ENCODE results near the gene FOXD2. TPM values are rescaled to one million over a fixed set of nuclear protein-coding genes. Genes with fewer than 3 reads are reported as not detected.

Gene FOXD2
- total and polyA plus RNA-seq, 2 donors (not counting 1 experiment from before 2014, with no cell fraction given), result 0.19 to 0.83 TPM

DNA sequence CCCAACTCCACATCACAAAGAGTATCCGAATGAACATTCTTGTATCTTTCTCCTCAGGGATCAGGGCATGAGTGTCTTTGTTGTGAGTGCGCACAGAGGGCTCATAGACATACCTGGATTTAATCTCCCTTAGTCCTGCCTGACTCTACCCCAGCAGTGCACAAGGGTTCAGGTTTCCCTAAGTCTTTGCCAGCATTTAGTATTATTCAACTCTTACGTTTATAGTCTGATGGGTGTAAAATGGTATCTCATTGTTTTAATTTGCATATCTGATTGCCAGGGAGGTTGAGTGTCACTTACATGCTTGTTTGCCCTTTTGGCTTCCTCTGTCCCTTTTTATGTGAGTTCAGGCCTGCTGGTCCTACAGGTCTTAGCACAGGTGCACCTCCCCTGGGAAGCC, 49.5 kb downstream of the FOXD2 start:
- Histone ChIP-seq H3K4me2 (ENCODE audit: extremely low read depth, insufficient read depth, low read length) (no peak overlapping the region), H3K9me3 (ENCODE audit: control insufficient read depth, insufficient read depth, low read depth, low read length) (no peaks in the 10 kb centered on the region), H3K4me3 (replicated peaks in 1 of 4; ENCODE audit: control extremely low read depth in 1 of 4, insufficient read depth in 1 of 4, low read depth in 3 of 4, low read length in 4 of 4) (no peak overlapping the region), H4K20me1 (ENCODE audit: control insufficient read depth, extremely low read depth, insufficient read depth, low read length) (no peaks in the 10 kb centered on the region), H3K79me2 (ENCODE audit: control insufficient read depth, insufficient read depth, low read length) (no peaks in the 10 kb centered on the region), H3K27ac (ENCODE audit: insufficient read depth, low read length) (no peak overlapping the region), H3K4me1 (ENCODE audit: control insufficient read depth, extremely low read depth, insufficient read depth, low read length) (no peaks in the 10 kb centered on the region), H3K36me3 (ENCODE audit: control insufficient read depth, insufficient read depth, low read length) (no peaks in the 10 kb centered on the region), H3K27me3 (ENCODE audit: control insufficient read depth, insufficient read depth, low read length) (no peaks in the 10 kb centered on the region), H2AFZ (ENCODE audit: low read length) (no peak overlapping the region), H3K9ac (ENCODE audit: insufficient read depth, low read length) (no peak overlapping the region)
- no peak for TF ChIP-seq EZH2 (IDR thresholded peaks at IDR 0.05; ENCODE audit: low read length, missing control alignments)
- TF ChIP-seq, protein P1, sequence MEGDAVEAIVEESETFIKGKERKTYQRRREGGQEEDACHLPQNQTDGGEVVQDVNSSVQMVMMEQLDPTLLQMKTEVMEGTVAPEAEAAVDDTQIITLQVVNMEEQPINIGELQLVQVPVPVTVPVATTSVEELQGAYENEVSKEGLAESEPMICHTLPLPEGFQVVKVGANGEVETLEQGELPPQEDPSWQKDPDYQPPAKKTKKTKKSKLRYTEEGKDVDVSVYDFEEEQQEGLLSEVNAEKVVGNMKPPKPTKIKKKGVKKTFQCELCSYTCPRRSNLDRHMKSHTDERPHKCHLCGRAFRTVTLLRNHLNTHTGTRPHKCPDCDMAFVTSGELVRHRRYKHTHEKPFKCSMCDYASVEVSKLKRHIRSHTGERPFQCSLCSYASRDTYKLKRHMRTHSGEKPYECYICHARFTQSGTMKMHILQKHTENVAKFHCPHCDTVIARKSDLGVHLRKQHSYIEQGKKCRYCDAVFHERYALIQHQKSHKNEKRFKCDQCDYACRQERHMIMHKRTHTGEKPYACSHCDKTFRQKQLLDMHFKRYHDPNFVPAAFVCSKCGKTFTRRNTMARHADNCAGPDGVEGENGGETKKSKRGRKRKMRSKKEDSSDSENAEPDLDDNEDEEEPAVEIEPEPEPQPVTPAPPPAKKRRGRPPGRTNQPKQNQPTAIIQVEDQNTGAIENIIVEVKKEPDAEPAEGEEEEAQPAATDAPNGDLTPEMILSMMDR (conservative IDR thresholded peaks at IDR 0.05 in 1 of 2, IDR thresholded peaks at IDR 0.05 in 1 of 2; ENCODE audit: low read depth in 1 of 2, low read length in 2 of 2), result no peak
- DNase-seq (ENCODE audit: low read depth in 2 of 2), result no peak

DNA sequence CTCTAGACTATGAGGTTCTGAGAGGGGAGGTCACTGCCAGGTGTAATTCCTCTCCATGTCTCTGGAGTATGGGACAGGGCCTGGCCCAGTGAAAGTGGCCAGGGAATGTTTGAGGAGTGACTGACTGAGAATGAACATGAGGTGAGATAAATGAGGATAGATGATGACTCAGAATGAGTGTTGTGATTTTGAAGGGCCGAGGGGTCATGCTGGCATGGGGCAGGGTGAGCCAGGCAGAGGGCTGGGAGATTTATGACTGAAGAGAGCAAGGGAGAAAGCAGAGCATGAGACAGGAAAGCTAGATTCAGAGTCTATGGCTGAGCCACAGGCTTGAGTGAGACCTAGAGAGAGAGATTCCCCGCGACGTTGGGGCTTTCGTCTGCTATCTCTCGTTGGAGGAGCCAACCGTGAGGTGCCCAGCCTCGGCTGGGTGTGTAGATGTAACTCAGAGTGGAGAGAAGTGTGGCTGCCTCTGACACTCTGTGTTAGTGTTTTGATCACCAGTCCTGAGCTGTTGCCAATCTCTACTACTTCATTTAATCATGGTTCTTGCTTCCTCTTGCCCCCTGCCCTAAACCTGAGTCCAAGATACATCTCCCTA, 50.1 kb downstream of the FOXD2 start:
- Histone ChIP-seq H3K4me2 (ENCODE audit: extremely low read depth, insufficient read depth, low read length) (no peak overlapping the region), H4K20me1 (ENCODE audit: control insufficient read depth, extremely low read depth, insufficient read depth, low read length) (no peaks in the 10 kb centered on the region), H3K9ac (ENCODE audit: insufficient read depth, low read length) (no peak overlapping the region), H2AFZ (ENCODE audit: low read length) (no peak overlapping the region), H3K4me1 (ENCODE audit: control insufficient read depth, extremely low read depth, insufficient read depth, low read length) (no peaks in the 10 kb centered on the region), H3K4me3 (replicated peaks in 1 of 4; ENCODE audit: control extremely low read depth in 1 of 4, insufficient read depth in 1 of 4, low read depth in 3 of 4, low read length in 4 of 4) (no peak overlapping the region), H3K27ac (ENCODE audit: insufficient read depth, low read length) (no peak overlapping the region), H3K27me3 (ENCODE audit: control insufficient read depth, insufficient read depth, low read length) (no peaks in the 10 kb centered on the region), H3K9me3 (ENCODE audit: control insufficient read depth, insufficient read depth, low read depth, low read length) (no peaks in the 10 kb centered on the region), H3K36me3 (ENCODE audit: control insufficient read depth, insufficient read depth, low read length) (no peaks in the 10 kb centered on the region), H3K79me2 (ENCODE audit: control insufficient read depth, insufficient read depth, low read length) (no peaks in the 10 kb centered on the region)
- no peak for TF ChIP-seq EZH2 (IDR thresholded peaks at IDR 0.05; ENCODE audit: low read length, missing control alignments)
- TF ChIP-seq, protein P1 (conservative IDR thresholded peaks at IDR 0.05 in 1 of 2, IDR thresholded peaks at IDR 0.05 in 1 of 2; ENCODE audit: low read depth in 1 of 2, low read length in 2 of 2), result no peak
- DNase-seq (ENCODE audit: low read depth in 2 of 2), result no peak

Other genes with a start within 250 kb of the FOXD2 start
- not detected in 2 replicates for gene PDZK1IP1, start 248.0 kb upstream of the FOXD2 start, total RNA-seq
- not detected in 2 replicates for gene PDZK1IP1, start 248.0 kb upstream of the FOXD2 start, polyA plus RNA-seq
- under 0.01 TPM in 1 of 2 replicates, not detected in the other for gene TAL1, start 205.8 kb upstream of the FOXD2 start, total RNA-seq
- gene TAL1, start 205.8 kb upstream of the FOXD2 start, polyA plus RNA-seq, result 0.01 TPM in 1 of 2 replicates, not detected in the other
- gene STIL, start 123.9 kb upstream of the FOXD2 start, total RNA-seq, result 3.1 and 5.8 TPM in 2 replicates
- 6.2 and 17.1 TPM in 2 replicates for gene STIL, start 123.9 kb upstream of the FOXD2 start, polyA plus RNA-seq
- 65.1 and 66.8 TPM in 2 replicates for gene CMPK1, start 104.3 kb upstream of the FOXD2 start, total RNA-seq
- 63.7 and 87.4 TPM in 2 replicates for gene CMPK1, start 104.3 kb upstream of the FOXD2 start, polyA plus RNA-seq
- gene FOXE3, start 21.8 kb upstream of the FOXD2 start, total RNA-seq, result not detected in 2 replicates
- 0.03 TPM in 1 of 2 replicates, not detected in the other for gene FOXE3, start 21.8 kb upstream of the FOXD2 start, polyA plus RNA-seq